NCI-H524 treated with DMSO at 0.1 percent for 48 hours (cell line): ENCODE measurements around the gene KCTD21.

ENCODE experiments used
- DNase-seq: peaks from one replicate; lab custom pipeline; 2025; lab: John Stamatoyannopoulos, UW

KCTD21 gene

GRCh38 chr11:78200553-78200952 lies 12.1 kb upstream of the KCTD21 start:
- DNase-seq: no peak

- no peak for DNase-seq
Measured at GRCh38 chr11:78200061-78200460, 11.6 kb upstream of the KCTD21 start.

GRCh38 chr11:78199653-78200015 lies 11.2 kb upstream of the KCTD21 start:
- DNase-seq: no peak

- no peak for DNase-seq
Measured at GRCh38 chr11:78199015-78199652, 10.7 kb upstream of the KCTD21 start.

GRCh38 chr11:78197816-78198215 lies 9.4 kb upstream of the KCTD21 start:
- no peak for DNase-seq

- no peak for DNase-seq
Measured at GRCh38 chr11:78196661-78197091, 8.2 kb upstream of the KCTD21 start.

GRCh38 chr11:78195917-78196560 lies 7.6 kb upstream of the KCTD21 start:
- no peak for DNase-seq

GRCh38 chr11:78194490-78194889 lies 6.1 kb upstream of the KCTD21 start:
- no peak for DNase-seq

- DNase-seq: no peak
Measured at GRCh38 chr11:78193806-78194205, 5.4 kb upstream of the KCTD21 start.

GRCh38 chr11:78192911-78193351 lies 4.5 kb upstream of the KCTD21 start:
- DNase-seq: no peak

GRCh38 chr11:78192223-78192719 lies 3.8 kb upstream of the KCTD21 start:
- DNase-seq: no peak

- no peak for DNase-seq
Measured at GRCh38 chr11:78190871-78191538, 2.6 kb upstream of the KCTD21 start.

GRCh38 chr11:78190374-78190773 lies 1.9 kb upstream of the KCTD21 start:
- no peak for DNase-seq

GRCh38 chr11:78189851-78190250 lies 1.4 kb upstream of the KCTD21 start:
- no peak for DNase-seq

GRCh38 chr11:78189174-78189724 lies 823 bp upstream of the KCTD21 start:
- DNase-seq: no peak

GRCh38 chr11:78187366-78188285 lies 800 bp downstream of the KCTD21 start:
- no peak for DNase-seq

GRCh38 chr11:78181185-78181584 lies 7.2 kb downstream of the KCTD21 start:
- no peak for DNase-seq

GRCh38 chr11:78180751-78181150 lies 7.7 kb downstream of the KCTD21 start:
- DNase-seq: no peak

GRCh38 chr11:78179459-78180071 lies 8.9 kb downstream of the KCTD21 start:
- DNase-seq: no peak

GRCh38 chr11:78177216-78177615 lies 11.2 kb downstream of the KCTD21 start:
- no peak for DNase-seq

- DNase-seq: no peak
Measured at GRCh38 chr11:78176605-78177141, 11.8 kb downstream of the KCTD21 start.
